ENCODE measurements around the gene NCKAP1. TPM values are rescaled to one million over a fixed set of nuclear protein-coding genes. Genes with fewer than 3 reads are reported as not detected.
"Not testable (repeated sequence)": the region's sequence is repeated elsewhere in the genome, so short reads cannot be mapped to it uniquely, and the experiment has no call there.

NCKAP1 gene
- polyA plus RNA-seq, 3 donors from 2014 or later = 0.52 to 3.7 (median 2.2) TPM

DNA sequence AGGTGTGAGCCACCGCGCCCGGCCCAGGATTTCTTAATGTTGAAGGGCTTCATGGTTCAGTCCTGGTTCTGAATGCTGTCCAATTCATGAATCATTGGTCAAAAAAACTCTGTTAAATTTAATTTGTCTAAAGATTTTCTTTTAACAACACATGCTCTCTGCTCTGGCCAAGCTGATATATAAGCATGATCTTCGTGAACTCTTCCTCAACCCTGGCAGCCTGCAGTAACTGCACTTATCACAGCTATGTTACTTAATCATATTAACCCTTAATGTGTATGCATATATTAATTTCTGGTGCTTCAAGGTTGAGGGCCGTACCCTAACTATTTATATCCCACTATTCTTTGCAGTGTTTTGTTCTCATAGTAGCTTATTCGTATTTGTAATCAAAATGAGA, 142.5 kb downstream of the NCKAP1 start:
- H3K27me3 Mint-ChIP-seq (ENCODE audit: low read depth in 3 of 3) = peaks cover 0 to 1% (median 1%) of the 10 kb centered on the region in 3 donors
- H3K4me3 Mint-ChIP-seq = no peak overlapping the region
- peaks cover 0 to 3% (median 0%) of the 10 kb centered on the region in 3 donors for H3K36me3 Mint-ChIP-seq
- no peak overlapping the region for H3K27ac Mint-ChIP-seq
- peaks cover 0 to 4% of the 10 kb centered on the region in 2 donors for H3K4me1 Mint-ChIP-seq
- H3K9me3 Mint-ChIP-seq = peaks cover 0 to 4% (median 0%) of the 10 kb centered on the region in 6 donors
- no peak for DNase-seq

- no peak for DNase-seq
- Mint-ChIP-seq H3K36me3 (peaks cover 0 to 3% (median 0%) of the 10 kb centered on the region in 3 donors), H3K27me3 (ENCODE audit: low read depth in 3 of 3) (peaks cover 0 to 1% (median 1%) of the 10 kb centered on the region in 3 donors), H3K4me1 (peaks cover 0 to 4% of the 10 kb centered on the region in 2 donors), H3K4me3 (no peak overlapping the region), H3K9me3 (peaks cover 0 to 3% (median 0%) of the 10 kb centered on the region in 6 donors), H3K27ac (no peak overlapping the region)
Measured at GRCh38 chr2:182895169-182895568, 143.1 kb downstream of the NCKAP1 start.

GRCh38 chr2:182894174-182894573, 144.1 kb downstream of the NCKAP1 start:
- Mint-ChIP-seq H3K36me3 (peaks cover 0 to 3% (median 0%) of the 10 kb centered on the region in 3 donors), H3K9me3 (peaks cover 0 to 3% (median 0%) of the 10 kb centered on the region in 6 donors), H3K27me3 (ENCODE audit: low read depth in 3 of 3) (peaks cover 1 to 2% (median 1%) of the 10 kb centered on the region in 3 donors), H3K4me3 (no peak overlapping the region), H3K27ac (no peak overlapping the region), H3K4me1 (no peaks in the 10 kb centered on the region)
- DNase-seq = no peak

DNA sequence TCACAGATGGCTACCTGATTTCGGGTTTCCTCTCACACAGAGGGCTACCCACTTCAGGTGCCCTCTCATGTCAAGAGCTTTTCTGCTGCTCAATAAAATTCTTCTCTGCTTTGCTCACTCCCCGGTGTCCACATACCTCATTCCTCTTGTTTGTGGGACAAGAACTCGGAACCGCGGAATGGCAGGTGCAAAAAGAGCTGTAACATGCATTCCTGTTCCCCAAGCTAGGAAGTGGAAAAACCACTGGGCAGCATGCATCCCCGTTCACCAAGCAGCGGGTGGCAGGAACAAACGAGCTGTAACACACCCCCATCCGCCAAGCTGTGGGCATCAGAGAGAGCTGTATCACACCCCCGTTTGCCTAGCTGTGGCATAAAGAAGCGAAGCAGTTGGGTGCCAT, 144.6 kb downstream of the NCKAP1 start:
- peaks cover 0 to 3% (median 0%) of the 10 kb centered on the region in 6 donors for H3K9me3 Mint-ChIP-seq
- H3K27ac Mint-ChIP-seq = no peak overlapping the region
- peaks cover 0 to 3% (median 0%) of the 10 kb centered on the region in 3 donors for H3K36me3 Mint-ChIP-seq
- H3K4me3 Mint-ChIP-seq = no peak overlapping the region
- no peaks in the 10 kb centered on the region for H3K4me1 Mint-ChIP-seq
- H3K27me3 Mint-ChIP-seq (ENCODE audit: low read depth in 3 of 3) = peaks cover 1 to 2% (median 1%) of the 10 kb centered on the region in 3 donors
- DNase-seq = no peak

GRCh38 chr2:182893035-182893434, 145.2 kb downstream of the NCKAP1 start:
- not testable (repeated sequence) for H3K27ac Mint-ChIP-seq; H3K4me1 Mint-ChIP-seq; DNase-seq; H3K36me3 Mint-ChIP-seq; H3K4me3 Mint-ChIP-seq; H3K27me3 Mint-ChIP-seq (ENCODE audit: low read depth in 3 of 3); H3K9me3 Mint-ChIP-seq

GRCh38 chr2:182891611-182892010, 146.6 kb downstream of the NCKAP1 start:
- no peak for DNase-seq
- no peak overlapping the region for H3K27ac Mint-ChIP-seq
- H3K9me3 Mint-ChIP-seq = no peaks in the 10 kb centered on the region
- peaks cover 0 to 3% (median 0%) of the 10 kb centered on the region in 3 donors for H3K36me3 Mint-ChIP-seq
- H3K27me3 Mint-ChIP-seq (ENCODE audit: low read depth in 3 of 3) = peaks cover 0 to 2% (median 1%) of the 10 kb centered on the region in 3 donors
- H3K4me3 Mint-ChIP-seq = no peak overlapping the region
- H3K4me1 Mint-ChIP-seq = no peaks in the 10 kb centered on the region

DNA sequence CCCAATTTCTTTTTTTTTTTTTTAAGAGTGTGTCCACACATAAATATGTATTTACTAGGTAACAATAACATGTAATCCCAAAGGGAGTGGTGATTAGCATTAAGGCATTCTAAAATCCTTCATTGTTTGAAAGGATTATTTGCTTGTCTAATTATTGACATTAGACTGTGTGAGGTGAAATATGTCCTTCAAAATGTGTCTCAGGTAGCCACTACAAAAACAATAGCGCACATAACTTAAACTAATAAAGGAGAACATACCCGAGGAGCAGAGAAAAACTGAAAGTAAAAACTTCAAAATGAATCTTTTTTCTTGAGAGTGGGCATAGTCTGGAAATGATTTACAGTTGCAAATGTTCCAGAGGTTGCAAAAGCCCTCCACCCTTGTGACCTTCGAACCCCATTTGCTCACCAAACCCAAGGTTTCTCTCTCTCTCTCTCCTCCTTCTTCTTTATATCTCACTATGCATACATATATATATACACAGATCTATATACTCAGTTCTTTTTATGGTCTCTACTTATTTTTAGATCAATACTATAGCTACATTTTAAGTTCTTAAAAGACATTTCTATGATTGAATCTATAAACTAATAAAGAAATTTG, 147.4 kb downstream of the NCKAP1 start:
- no peaks in the 10 kb centered on the region for H3K4me1 Mint-ChIP-seq
- H3K27me3 Mint-ChIP-seq (ENCODE audit: low read depth in 3 of 3) = peaks cover 0 to 2% (median 1%) of the 10 kb centered on the region in 3 donors
- peaks cover 0 to 4% (median 0%) of the 10 kb centered on the region in 6 donors for H3K9me3 Mint-ChIP-seq
- no peaks in the 10 kb centered on the region for H3K36me3 Mint-ChIP-seq
- no peak overlapping the region for H3K4me3 Mint-ChIP-seq
- H3K27ac Mint-ChIP-seq = no peak overlapping the region
- no peak for DNase-seq

- no peak overlapping the region for H3K4me3 Mint-ChIP-seq
- no peak for DNase-seq
- H3K4me1 Mint-ChIP-seq = no peaks in the 10 kb centered on the region
- H3K9me3 Mint-ChIP-seq = peaks cover 0 to 4% (median 0%) of the 10 kb centered on the region in 6 donors
- H3K36me3 Mint-ChIP-seq = no peaks in the 10 kb centered on the region
- peaks cover 0 to 2% (median 1%) of the 10 kb centered on the region in 3 donors for H3K27me3 Mint-ChIP-seq (ENCODE audit: low read depth in 3 of 3)
- no peak overlapping the region for H3K27ac Mint-ChIP-seq
Measured at GRCh38 chr2:182890305-182890704, 148.0 kb downstream of the NCKAP1 start.

DNA sequence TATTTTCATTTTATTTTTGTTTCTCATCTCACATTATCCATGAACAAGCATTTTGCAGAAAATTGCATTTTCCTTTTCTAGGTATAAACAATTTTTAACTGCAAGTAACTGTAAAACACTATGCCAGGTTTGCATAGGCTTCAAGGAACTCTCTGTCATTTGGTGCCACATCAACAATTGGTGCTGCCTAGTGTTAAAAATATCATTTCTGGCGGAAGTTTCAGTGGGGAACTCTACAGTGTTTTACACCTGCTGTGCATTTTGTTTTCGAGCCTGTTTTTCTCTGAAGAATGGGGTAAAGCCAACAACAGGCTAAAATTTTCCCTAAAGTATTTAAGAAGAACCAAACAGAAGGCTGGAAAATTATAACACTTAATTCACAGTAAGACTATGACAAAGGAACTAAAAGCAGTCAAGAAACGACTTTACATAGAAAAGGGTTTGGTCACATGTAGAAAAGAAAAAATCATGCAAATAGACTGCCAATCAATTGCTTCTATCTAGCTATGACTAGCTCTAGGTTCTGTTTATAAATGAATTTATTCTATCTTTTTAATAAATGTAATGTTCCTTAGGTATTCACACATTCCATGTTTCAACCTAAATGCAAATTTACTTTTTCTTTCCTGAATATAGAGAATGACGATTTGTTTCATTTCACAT, 150.4 kb downstream of the NCKAP1 start:
- no peaks in the 10 kb centered on the region for H3K4me1 Mint-ChIP-seq
- no peak overlapping the region for H3K4me3 Mint-ChIP-seq
- peaks cover 0 to 2% (median 0%) of the 10 kb centered on the region in 3 donors for H3K27me3 Mint-ChIP-seq (ENCODE audit: low read depth in 3 of 3)
- H3K36me3 Mint-ChIP-seq = no peaks in the 10 kb centered on the region
- no peak overlapping the region for H3K27ac Mint-ChIP-seq
- no peak for DNase-seq
- peaks cover 0 to 4% (median 0%) of the 10 kb centered on the region in 6 donors for H3K9me3 Mint-ChIP-seq

DNA sequence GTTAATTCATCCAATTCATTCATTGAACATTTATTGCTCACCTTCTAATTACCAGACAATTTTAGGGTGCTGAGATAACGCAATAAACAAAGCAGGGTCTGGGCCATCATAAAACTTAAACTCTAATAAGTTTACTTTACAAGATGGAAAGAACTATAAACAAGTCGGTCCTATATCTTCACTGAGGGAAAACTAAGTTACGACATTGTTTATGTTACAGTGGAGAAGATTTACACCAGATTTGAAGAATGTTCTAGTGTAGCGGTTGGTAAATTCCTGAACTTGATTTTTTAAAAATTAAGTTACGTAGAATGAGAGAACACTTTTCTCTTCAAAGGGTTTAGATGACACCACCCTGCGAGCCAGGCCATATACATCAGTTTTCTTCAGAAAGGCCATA, 151.2 kb downstream of the NCKAP1 start:
- Mint-ChIP-seq H3K27me3 (ENCODE audit: low read depth in 3 of 3) (peaks cover 0 to 2% (median 0%) of the 10 kb centered on the region in 3 donors), H3K4me3 (no peak overlapping the region), H3K9me3 (peaks cover 0 to 4% (median 0%) of the 10 kb centered on the region in 6 donors), H3K27ac (no peak overlapping the region), H3K36me3 (no peaks in the 10 kb centered on the region), H3K4me1 (no peaks in the 10 kb centered on the region)
- DNase-seq = no peak

DNA sequence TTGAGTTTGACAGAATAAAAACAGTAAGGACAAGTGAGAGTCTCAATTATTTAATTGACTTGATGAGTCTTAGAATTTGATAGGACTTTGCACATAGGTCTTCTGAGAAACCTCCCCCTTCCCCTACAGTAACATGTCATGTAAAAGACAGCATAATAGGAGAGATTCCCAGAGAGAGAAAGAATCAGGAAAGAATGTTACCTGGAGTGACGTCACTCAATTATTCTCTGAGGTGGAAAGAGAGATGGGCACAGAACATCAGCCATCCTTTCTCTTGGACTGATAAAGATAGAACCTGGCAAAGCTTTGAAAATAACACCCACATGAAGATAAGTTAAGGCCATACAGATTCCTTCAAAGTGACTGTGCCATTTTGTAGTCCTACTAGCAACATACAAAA, 152.5 kb downstream of the NCKAP1 start:
- Mint-ChIP-seq H3K36me3 (no peaks in the 10 kb centered on the region), H3K4me1 (no peaks in the 10 kb centered on the region), H3K27ac (no peak overlapping the region), H3K9me3 (peaks cover 0 to 4% (median 0%) of the 10 kb centered on the region in 6 donors), H3K4me3 (no peak overlapping the region), H3K27me3 (ENCODE audit: low read depth in 3 of 3) (peaks cover 0 to 2% (median 0%) of the 10 kb centered on the region in 3 donors)
- no peak for DNase-seq

GRCh38 chr2:182883451-182883850, 154.8 kb downstream of the NCKAP1 start:
- Mint-ChIP-seq H3K4me1 (no peaks in the 10 kb centered on the region), H3K27ac (no peak overlapping the region), H3K36me3 (no peaks in the 10 kb centered on the region), H3K9me3 (peaks cover 0 to 8% (median 5%) of the 10 kb centered on the region in 6 donors), H3K4me3 (no peak overlapping the region), H3K27me3 (ENCODE audit: low read depth in 3 of 3) (no peaks in the 10 kb centered on the region)
- DNase-seq = no peak

GRCh38 chr2:182880100-182880499, 158.2 kb downstream of the NCKAP1 start:
- not testable (repeated sequence) for DNase-seq; H3K27ac Mint-ChIP-seq; H3K4me1 Mint-ChIP-seq; H3K27me3 Mint-ChIP-seq (ENCODE audit: low read depth in 3 of 3); H3K4me3 Mint-ChIP-seq; H3K36me3 Mint-ChIP-seq
- peaks cover 1 to 15% (median 5%) of the 10 kb centered on the region in 6 donors for H3K9me3 Mint-ChIP-seq

DNA sequence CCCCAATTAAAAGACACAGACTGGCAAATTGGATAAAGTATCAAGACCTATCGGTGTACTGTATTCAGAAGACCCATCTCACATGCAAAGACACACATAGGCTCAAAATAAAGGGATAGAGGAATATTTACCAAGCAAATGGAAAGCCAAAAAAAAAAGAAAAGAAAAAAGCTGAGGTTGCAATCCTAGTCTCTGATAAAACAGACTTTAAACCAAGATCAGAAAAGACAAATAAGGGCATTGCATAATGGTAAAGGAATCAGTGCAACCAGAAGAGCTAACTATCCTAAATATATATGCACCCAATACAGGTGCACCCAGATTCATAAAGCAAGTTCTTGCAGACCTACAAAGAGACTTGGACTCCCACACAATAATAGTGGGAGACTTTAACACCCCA, 161.6 kb downstream of the NCKAP1 start:
- Mint-ChIP-seq H3K9me3 (peaks cover 4 to 19% (median 9%) of the 10 kb centered on the region in 6 donors), H3K27me3 (ENCODE audit: low read depth in 3 of 3) (peaks cover 0 to 13% (median 4%) of the 10 kb centered on the region in 3 donors)
- H3K36me3 Mint-ChIP-seq, H3K27ac Mint-ChIP-seq, H3K4me1 Mint-ChIP-seq, H3K4me3 Mint-ChIP-seq, DNase-seq: not testable (repeated sequence)
